ENCODE measurements around the gene FUCA1. TPM values are rescaled to one million over a fixed set of nuclear protein-coding genes. Genes with fewer than 3 reads are reported as not detected.

The FUCA1 gene
- polyA plus RNA-seq, 1 donor from 2014 or later, result 38.5 TPM

GRCh38 chr1:23804183-23804835 lies 63.8 kb downstream of the FUCA1 start:
- H2AFZ ChIP-seq (ENCODE audit: low read depth, low read length), result no peak overlapping the region
- no peak overlapping the region for H3K9ac ChIP-seq (ENCODE audit: low read length)
- no peaks in the 10 kb centered on the region for H3F3A ChIP-seq (ENCODE audit: insufficient read depth, low read length, poor library complexity, severe bottlenecking)
- no peak overlapping the region for H3K4me3 ChIP-seq (ENCODE audit: low read length)
- no peaks in the 10 kb centered on the region for H3K79me2 ChIP-seq (replicated peaks; ENCODE audit: insufficient read depth, low read length)
- H3K27me3 ChIP-seq (ENCODE audit: insufficient read depth, low read depth, low read length), result no peaks in the 10 kb centered on the region
- H3K36me3 ChIP-seq (ENCODE audit: insufficient read depth, low read length), result no peaks in the 10 kb centered on the region
- TF ChIP-seq MXI1 (conservative IDR thresholded peaks at IDR 0.05; ENCODE audit: poor library complexity, severe bottlenecking) (no peak), EZH2 (IDR thresholded peaks at IDR 0.05; ENCODE audit: borderline replicate concordance, insufficient read depth, low read length, poor library complexity, severe bottlenecking) (no peak), POLR2AphosphoS5 (IDR thresholded peaks at IDR 0.05) (no peak), RAD21 (conservative IDR thresholded peaks at IDR 0.05) (no peak), CTCF (IDR thresholded peaks at IDR 0.05; ENCODE audit: poor library complexity, severe bottlenecking) (no peak), REST (IDR thresholded peaks at IDR 0.05; ENCODE audit: borderline replicate concordance) (no peak), EP300 (conservative IDR thresholded peaks at IDR 0.05; ENCODE audit: poor library complexity, severe bottlenecking) (no peak), SMC3 (conservative IDR thresholded peaks at IDR 0.05; ENCODE audit: poor library complexity) (no peak), TAF1 (IDR thresholded peaks at IDR 0.05; ENCODE audit: low read depth) (no peak)
- no peak overlapping the region for H3K4me2 ChIP-seq (ENCODE audit: low read length)
- H3K9me2 ChIP-seq (ENCODE audit: insufficient read depth, low read length), result no peaks in the 10 kb centered on the region
- H3K27ac ChIP-seq (ENCODE audit: low read length), result no peak overlapping the region
- H3K9me3 ChIP-seq (ENCODE audit: low read length), result no peaks in the 10 kb centered on the region
- H4K20me1 ChIP-seq (ENCODE audit: insufficient read depth), result no peaks in the 10 kb centered on the region

GRCh38 chr1:23803674-23804073 lies 64.4 kb downstream of the FUCA1 start:
- no peak overlapping the region for H3K9ac ChIP-seq (ENCODE audit: low read length)

More at GRCh38 chr1:23803674-23804073, 64.4 kb downstream of the FUCA1 start:
- no peaks in the 10 kb centered on the region for H4K20me1 ChIP-seq (ENCODE audit: insufficient read depth)
- H3K27me3 ChIP-seq (ENCODE audit: insufficient read depth, low read depth, low read length), result no peaks in the 10 kb centered on the region
- H3K9me3 ChIP-seq (ENCODE audit: low read length), result no peaks in the 10 kb centered on the region
- H3K36me3 ChIP-seq (ENCODE audit: insufficient read depth, low read length), result no peaks in the 10 kb centered on the region
- H3K4me3 ChIP-seq (ENCODE audit: low read length), result no peak overlapping the region
- H3K79me2 ChIP-seq (replicated peaks; ENCODE audit: insufficient read depth, low read length), result no peaks in the 10 kb centered on the region
- no peaks in the 10 kb centered on the region for H3F3A ChIP-seq (ENCODE audit: insufficient read depth, low read length, poor library complexity, severe bottlenecking)
- no peak overlapping the region for H3K27ac ChIP-seq (ENCODE audit: low read length)
- no peak overlapping the region for H2AFZ ChIP-seq (ENCODE audit: low read depth, low read length)
- H3K4me2 ChIP-seq (ENCODE audit: low read length), result no peak overlapping the region
- no peaks in the 10 kb centered on the region for H3K9me2 ChIP-seq (ENCODE audit: insufficient read depth, low read length)
- TF ChIP-seq EP300 (conservative IDR thresholded peaks at IDR 0.05; ENCODE audit: poor library complexity, severe bottlenecking) (no peak), CTCF (IDR thresholded peaks at IDR 0.05; ENCODE audit: poor library complexity, severe bottlenecking) (no peak), POLR2AphosphoS5 (IDR thresholded peaks at IDR 0.05) (no peak), MXI1 (conservative IDR thresholded peaks at IDR 0.05; ENCODE audit: poor library complexity, severe bottlenecking) (no peak), SMC3 (conservative IDR thresholded peaks at IDR 0.05; ENCODE audit: poor library complexity) (no peak), TAF1 (IDR thresholded peaks at IDR 0.05; ENCODE audit: low read depth) (no peak), REST (IDR thresholded peaks at IDR 0.05; ENCODE audit: borderline replicate concordance) (no peak)
